Vagina (tissue), 2 donors: ENCODE results near the gene NTSR1.

Experiments used
- CTCF ChIP-seq, 3 experiments: fragments of 450-650 bp in 2 of 3; fragments of 200-600 bp in 1 of 3; sonication (generic) in 1 of 3; IDR thresholded peaks; one replicate each; pipeline ENCODE4 v1.5.1; 2017 to 2019; ENCODE audit warnings: antibody characterized with exemption in 3 of 3, mild to moderate bottlenecking in 2 of 3, moderate library complexity in 2 of 3
- POLR2A ChIP-seq, 2 donors: fragments of 450-650 bp; IDR thresholded peaks; one replicate each; pipeline ENCODE4 v1.6.1; 2017; ENCODE audit warnings: antibody characterized with exemption in 2 of 2, mild to moderate bottlenecking in 2 of 2, moderate library complexity in 2 of 2
- POLR2AphosphoS5 ChIP-seq, 2 donors: sonication (generic); formaldehyde crosslinking; IDR thresholded peaks; one replicate each; pipeline ENCODE4 v1.9.0; 2017; ENCODE audit warnings: antibody characterized with exemption in 2 of 2, mild to moderate bottlenecking in 2 of 2, low read depth in 1 of 2; ENCODE audit not compliant: insufficient read depth in 1 of 2

DNA sequence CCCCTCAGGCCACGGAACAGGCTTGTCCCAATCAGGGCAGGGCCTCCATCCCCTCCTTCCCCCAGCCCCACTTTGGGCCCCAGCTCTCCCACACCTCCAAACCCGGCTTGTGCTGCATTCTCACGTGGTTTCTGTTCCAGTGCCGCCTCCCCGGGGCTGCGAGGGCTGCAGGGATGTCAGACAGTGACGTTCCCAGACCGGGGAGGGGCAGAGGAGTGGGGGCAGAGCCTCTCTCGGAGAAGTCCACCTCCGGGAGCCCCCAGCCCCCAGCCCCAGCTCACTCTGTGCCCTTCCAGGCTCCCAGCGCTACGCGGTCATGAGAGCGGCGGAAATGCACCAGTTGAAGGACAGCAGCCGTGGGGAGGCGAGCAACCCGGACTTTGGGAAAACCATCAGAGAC is 47.9 kb upstream of the NTSR1 start:
- no peak for TF ChIP-seq POLR2A (IDR thresholded peaks at IDR 0.05)
- TF ChIP-seq CTCF (IDR thresholded peaks at IDR 0.05), result no peak
- TF ChIP-seq POLR2AphosphoS5 (IDR thresholded peaks at IDR 0.05; ENCODE audit: insufficient read depth in 1 of 2, low read depth in 1 of 2), result no peak
